HG03469 (cell line): ENCODE data around the gene RALGAPB.

Experiments
- ATAC-seq: cut with Tn5 transposase; IDR thresholded peaks from one replicate; pipeline ENCODE4 v1.9.1; 2021; ENCODE audit warnings: mild to moderate bottlenecking, moderate library complexity, moderate number of reproducible peaks; ENCODE audit not compliant: unreplicated experiment

Gene RALGAPB

GRCh38 chr20:38603286-38603685 is 130.6 kb downstream of the RALGAPB start:
- ATAC-seq = no peak

DNA sequence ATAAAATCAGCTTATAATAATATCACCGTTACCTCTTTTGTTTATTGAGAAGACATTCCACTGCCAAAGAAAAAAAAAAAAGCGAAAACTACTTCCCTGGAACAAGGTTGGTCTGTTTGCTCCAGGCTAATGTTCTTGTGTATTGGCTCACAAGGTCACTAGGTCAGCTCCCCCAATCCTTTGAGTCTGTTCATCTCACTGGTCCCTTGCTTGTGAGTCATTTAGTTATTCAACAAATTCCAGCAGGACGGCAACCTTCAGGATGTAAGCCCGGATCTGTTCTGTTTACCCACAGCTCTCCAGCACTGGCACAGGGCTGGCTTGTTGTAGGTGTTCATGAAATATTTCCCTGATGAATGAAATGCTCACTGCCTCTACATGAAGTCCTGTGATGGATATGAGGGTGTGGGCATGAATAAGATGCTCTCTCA is 132.2 kb downstream of the RALGAPB start:
- ATAC-seq = no peak

DNA sequence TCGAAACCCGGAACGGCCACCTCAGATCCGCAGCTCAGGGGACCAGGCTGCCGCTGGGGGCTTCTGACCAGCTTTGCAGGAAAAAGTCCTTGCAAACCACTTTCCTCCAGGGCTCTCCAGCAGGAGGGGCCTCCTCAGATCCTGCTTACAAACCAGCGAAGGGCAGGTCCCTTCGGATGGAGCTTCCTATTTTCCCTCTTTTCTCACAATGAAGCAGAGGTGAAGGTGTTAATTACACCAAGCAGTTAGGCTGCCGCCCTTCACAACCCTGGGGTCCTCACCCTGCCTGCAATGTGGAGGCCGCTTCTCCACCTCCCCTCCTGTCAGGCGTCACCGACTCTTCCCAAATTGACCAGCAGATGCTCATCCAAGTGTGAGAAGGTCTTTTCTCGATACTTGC is 134.7 kb downstream of the RALGAPB start:
- no peak for ATAC-seq

GRCh38 chr20:38608188-38608587 is 135.5 kb downstream of the RALGAPB start:
- no peak for ATAC-seq

GRCh38 chr20:38609815-38610214 is 137.2 kb downstream of the RALGAPB start:
- no peak for ATAC-seq

- no peak for ATAC-seq
These were observed 137.9 kb downstream of the RALGAPB start for GRCh38 chr20:38610521-38610920.

DNA sequence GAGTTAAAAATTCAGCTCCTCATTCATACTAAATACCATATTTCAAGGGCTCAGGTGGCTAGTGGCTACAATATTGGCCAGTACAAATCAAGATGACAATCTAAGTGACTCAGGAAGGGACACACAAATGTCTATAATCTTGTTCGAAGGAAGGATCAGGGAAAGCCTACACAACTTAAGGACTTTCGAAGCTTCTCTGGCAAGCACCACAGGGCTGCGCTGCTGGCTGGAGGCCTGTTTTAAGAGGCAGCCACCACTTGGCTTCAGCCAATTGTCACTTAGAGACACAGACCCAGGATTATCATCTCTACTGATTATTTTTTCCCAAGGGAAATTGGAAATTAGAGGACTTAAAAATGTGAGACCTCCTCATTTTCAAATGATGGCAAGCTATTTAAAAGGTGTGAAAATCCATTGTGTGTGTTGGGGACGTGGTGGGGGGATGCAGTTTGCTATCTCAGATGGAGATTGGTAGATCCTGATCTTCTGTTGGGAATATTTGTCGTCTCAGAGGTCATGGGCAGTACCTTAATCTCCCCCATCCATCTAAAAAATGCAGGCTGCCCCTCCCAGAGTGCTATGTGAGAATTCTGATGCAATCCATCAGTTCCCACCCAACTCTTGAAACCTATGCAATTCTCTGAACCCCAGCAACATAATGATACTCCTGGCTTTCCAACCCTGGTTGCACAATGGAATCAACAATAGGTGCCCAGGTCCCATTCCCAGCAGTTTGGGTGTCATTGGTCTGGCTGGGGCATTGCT is 140.3 kb downstream of the RALGAPB start:
- no peak for ATAC-seq

DNA sequence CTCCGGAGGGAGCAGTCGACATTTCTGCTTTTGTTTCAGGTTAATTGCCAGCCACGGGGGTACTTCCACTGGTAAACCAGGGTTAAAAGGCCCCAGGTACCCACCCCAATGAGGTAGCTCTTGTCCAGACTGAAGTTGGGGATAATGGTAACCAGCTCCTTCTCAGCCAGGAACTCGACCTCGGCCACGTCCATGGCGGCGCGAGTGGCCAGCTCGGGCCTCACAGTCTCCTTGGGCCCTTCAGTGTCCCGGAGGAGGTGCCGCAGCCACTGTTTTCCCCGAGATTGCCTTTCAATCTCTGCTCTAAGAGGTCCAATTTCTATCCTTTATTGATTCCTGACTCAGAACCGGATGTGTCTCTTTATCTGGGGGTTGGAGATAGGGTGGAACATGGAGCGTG is 142.6 kb downstream of the RALGAPB start:
- no peak for ATAC-seq

DNA sequence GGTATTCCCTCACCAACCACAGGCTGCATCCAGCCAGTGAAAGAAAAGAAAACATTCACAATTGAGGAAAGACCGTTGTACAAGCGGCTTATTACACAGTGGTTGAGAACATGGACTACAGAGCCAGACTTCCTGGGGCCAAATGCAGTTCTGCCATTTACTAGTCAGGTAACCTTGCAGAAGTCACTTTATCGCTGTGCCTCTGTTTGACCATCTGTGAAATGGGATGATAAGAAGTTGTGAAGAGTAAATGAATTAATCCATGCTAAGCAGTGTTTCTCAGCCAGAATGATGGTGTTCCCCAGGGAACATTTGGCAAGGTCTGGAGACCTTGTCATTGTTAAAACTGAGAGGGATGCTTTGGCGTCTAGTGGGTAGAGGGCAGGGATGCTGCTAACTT is 143.8 kb downstream of the RALGAPB start:
- no peak for ATAC-seq

DNA sequence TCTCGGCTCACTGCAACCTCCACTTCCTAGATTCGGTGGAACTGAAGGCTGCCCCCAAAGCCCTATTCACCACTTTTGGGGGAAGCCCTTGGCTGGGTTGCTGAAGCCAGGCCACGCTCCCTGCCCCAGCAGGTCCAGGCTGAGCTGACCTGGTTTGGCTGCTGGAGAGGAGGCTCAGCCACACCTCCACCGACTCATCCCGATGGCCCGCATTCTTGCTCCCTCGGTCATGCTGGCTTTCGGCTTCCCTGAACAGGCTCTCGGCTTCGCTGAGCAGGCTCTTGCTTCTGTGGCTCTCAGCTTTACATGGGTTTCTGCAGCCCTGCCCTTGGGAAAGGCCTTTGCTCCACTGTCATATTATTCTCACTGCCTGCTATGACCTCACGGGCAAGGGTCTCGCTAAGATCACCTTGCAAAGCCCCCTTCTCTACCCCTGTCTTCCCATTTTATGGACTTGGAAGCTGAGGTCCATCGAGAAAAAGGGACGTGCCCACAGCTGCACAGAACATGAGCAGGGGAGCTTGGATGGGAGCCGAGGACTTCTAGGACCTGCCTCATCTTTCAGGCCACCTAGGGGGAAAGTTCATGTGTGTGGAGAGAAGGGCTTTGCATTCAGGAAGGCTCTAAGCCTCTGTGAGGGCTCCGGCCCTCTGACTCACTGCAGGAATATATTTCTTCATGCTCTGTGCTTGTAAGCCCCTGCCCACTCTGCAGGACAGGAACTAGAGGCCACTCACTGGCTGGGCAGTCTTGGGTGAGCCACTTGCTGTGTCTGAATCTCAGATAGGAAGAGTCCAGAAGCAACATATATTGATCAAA is 144.6 kb downstream of the RALGAPB start:
- ATAC-seq = no peak

GRCh38 chr20:38617830-38618196 is 145.2 kb downstream of the RALGAPB start:
- ATAC-seq = no peak

GRCh38 chr20:38620441-38620840 is 147.8 kb downstream of the RALGAPB start:
- no peak for ATAC-seq

DNA sequence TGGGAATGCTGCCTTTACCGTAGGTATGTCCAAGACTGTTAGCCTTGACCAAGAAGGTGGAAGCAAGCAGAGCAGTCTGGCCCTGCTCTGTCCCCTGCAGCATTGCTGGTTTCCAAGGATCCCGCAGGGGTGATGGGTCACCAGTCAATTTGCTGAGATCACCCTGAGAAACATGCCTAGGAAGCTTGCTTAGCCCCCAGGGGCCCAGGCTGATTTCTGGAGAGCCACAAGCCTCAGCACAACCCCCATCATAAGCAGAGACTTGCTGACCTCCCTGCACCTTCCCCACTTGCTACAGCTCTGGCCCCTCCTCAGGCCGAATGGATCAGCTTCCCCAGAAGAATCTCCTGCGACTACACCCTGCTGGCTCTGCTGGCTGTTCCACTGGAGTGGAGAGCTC is 150.4 kb downstream of the RALGAPB start:
- ATAC-seq = no peak

- no peak for ATAC-seq
These were observed 151.4 kb downstream of the RALGAPB start for GRCh38 chr20:38624084-38624483.

DNA sequence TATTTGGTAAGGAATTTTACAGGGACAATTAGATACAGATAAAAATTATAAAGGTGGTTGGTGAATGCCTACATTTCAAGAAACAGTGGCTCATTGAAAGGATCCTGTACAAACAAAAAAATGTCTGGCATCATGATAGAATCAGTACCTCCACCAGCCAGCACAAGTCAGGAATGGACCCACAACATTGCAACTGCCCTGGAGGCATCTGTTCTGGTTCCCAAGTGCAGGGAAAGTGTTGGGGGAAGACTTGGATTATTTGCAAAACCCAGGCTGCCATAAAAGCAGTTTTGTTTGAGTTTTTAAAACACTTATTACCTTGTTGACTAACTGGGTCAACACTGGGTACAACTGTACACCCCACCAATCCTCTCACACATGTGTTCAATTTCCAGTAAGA is 153.3 kb downstream of the RALGAPB start:
- ATAC-seq = no peak

GRCh38 chr20:38626921-38627659 is 154.4 kb downstream of the RALGAPB start:
- no peak for ATAC-seq
